ENCODE data around the gene PLD6.

DNA sequence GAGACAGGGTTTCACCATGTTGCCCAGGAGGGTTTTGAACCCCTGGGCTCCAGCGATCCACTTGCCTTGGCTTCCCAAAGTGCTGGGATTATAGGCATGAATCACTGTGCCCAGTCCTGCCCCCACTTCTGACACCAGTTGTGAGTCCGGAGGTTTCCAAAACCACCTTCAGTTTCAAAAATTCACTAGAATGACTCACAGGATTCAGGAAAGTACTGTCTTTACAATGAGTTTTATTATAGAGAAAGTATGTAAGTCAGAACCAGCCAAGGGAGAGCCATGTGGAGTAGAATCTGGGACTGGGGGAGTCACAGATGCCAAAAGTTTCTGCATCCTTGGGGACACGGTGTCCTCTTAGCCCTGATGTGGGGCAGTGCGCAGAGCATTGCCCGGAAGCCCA is 55.1 kb downstream of the PLD6 start:
- TF ChIP-seq SIN3A (IDR thresholded peaks at IDR 0.05; ENCODE audit: borderline replicate concordance, insufficient read depth, low read length) (no peak), REST (IDR thresholded peaks at IDR 0.05; ENCODE audit: insufficient read depth in 1 of 2, low read depth in 2 of 2, low read length in 2 of 2) (no peak), TAF1 (IDR thresholded peaks at IDR 0.05; ENCODE audit: borderline replicate concordance, insufficient read depth, low read length) (no peak)
